ENCODE results near the gene ST6GAL1. TPM values are rescaled to one million over a fixed set of nuclear protein-coding genes. Genes with fewer than 3 reads are reported as not detected.

Gene ST6GAL1
- total RNA-seq, 6 experiments from 2014 or later = 389 to 574 (median 483) TPM

DNA sequence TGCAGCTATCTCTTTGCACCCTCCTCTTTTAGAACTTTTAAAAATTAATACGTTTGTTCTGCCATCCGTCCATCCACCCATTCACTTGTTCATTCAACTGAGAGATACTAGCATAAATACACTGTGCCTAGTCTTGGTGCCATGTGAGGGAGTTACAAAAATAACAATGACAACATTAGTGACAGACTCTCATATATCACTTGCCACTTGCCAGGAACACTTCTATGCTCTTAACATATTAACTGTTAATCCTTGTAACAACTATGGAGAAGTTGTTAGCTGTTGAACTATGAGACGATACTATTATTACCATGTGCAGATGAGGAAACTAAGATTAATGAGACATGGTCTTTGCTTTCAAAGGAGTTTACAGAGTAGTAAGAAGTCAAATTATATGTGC lies 175.4 kb downstream of the ST6GAL1 start:
- Histone ChIP-seq H3K4me3 (no peak overlapping the region), H3K27ac (no peak overlapping the region), H3K27me3 (no peaks in the 10 kb centered on the region), H3K36me3 (no peaks in the 10 kb centered on the region), H3K9me3 (no peaks in the 10 kb centered on the region), H3K4me1 (peaks cover 0 to 9% (median 0%) of the 10 kb centered on the region in 4 donors)
- no peak for DNase-seq
- intact Hi-C loops (cut with DNase I) = loop anchor here in 1 of 2 donors (10.0 kb wide), 1 partner anchor 59 kb away; no protein-coding TSS in a partner anchor
- ATAC-seq = no peak
- 85% methylated on average over 3 of the region's 3 CpGs for WGBS (ENCODE audit: insufficient coverage, low coverage, low lambda C conversion rate, missing lambda C conversion rate)
- TF ChIP-seq, protein P1, sequence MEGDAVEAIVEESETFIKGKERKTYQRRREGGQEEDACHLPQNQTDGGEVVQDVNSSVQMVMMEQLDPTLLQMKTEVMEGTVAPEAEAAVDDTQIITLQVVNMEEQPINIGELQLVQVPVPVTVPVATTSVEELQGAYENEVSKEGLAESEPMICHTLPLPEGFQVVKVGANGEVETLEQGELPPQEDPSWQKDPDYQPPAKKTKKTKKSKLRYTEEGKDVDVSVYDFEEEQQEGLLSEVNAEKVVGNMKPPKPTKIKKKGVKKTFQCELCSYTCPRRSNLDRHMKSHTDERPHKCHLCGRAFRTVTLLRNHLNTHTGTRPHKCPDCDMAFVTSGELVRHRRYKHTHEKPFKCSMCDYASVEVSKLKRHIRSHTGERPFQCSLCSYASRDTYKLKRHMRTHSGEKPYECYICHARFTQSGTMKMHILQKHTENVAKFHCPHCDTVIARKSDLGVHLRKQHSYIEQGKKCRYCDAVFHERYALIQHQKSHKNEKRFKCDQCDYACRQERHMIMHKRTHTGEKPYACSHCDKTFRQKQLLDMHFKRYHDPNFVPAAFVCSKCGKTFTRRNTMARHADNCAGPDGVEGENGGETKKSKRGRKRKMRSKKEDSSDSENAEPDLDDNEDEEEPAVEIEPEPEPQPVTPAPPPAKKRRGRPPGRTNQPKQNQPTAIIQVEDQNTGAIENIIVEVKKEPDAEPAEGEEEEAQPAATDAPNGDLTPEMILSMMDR (IDR thresholded peaks at IDR 0.05) = no peak

DNA sequence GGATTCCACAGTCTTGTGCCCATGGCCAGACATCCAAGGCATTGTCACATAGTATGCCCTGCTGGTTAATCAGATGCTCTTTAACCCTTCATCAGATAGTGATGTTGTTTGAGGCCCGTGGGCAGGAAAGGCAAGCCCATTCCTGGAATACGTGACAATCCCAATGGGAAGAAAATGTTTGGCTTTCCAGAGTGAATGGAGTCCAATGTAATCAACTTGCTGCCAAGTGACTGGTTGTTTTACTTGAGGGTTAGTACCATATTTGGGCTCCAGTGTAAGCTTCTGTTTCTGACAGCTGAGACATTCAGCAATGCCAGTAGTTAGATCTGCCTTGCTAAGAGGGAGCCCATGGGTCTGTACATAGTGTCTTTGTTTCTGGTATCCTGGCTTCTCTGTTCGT lies 177.7 kb downstream of the ST6GAL1 start:
- 89% methylated on average over 3 of the region's 3 CpGs for WGBS (ENCODE audit: insufficient coverage, low coverage, low lambda C conversion rate, missing lambda C conversion rate)
- Histone ChIP-seq H3K4me3 (no peak overlapping the region), H3K36me3 (no peaks in the 10 kb centered on the region), H3K27ac (no peak overlapping the region), H3K4me1 (no peaks in the 10 kb centered on the region), H3K27me3 (no peaks in the 10 kb centered on the region), H3K9me3 (no peaks in the 10 kb centered on the region)
- DNase-seq = no peak
- ATAC-seq = peak in 2 of 4 donors; percentile 43 to 72
- no peak for TF ChIP-seq POLR2A (IDR thresholded peaks at IDR 0.05)
- TF ChIP-seq, protein P1 (IDR thresholded peaks at IDR 0.05) = no peak
- intact Hi-C loops (cut with DNase I) = loop anchor here in 1 of 2 donors (10.0 kb wide), 1 partner anchor 57 kb away; no protein-coding TSS in a partner anchor

DNA sequence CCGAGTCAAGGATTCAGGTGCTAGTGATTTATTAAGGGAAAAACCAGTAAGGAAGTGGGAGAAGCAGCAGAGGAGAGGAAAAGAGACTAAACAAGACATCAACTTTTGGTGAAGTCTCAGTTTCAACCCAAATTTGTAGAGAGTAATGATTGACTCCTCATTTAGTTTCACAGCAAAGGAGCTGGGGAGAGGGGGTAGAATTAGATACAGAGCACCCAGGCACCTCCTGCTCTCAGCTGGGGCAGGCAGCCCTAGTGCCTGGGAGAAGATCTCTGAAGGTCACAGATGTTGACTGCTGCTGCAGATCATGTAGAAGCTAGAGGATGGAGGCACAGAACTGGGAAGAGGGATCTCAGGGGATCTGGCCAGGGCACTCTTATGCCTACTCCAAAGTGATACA lies 179.8 kb downstream of the ST6GAL1 start:
- Histone ChIP-seq H3K27ac (no peak overlapping the region), H3K27me3 (no peaks in the 10 kb centered on the region), H3K4me3 (no peak overlapping the region), H3K4me1 (no peaks in the 10 kb centered on the region), H3K9me3 (no peaks in the 10 kb centered on the region), H3K36me3 (no peaks in the 10 kb centered on the region)
- DNase-seq (no peak), ATAC-seq (no peak)
- TF ChIP-seq, protein P1 (IDR thresholded peaks at IDR 0.05) = no peak
- no peak for TF ChIP-seq POLR2A (IDR thresholded peaks at IDR 0.05)
- intact Hi-C loops (cut with DNase I) = loop anchor here in 1 of 2 donors (10.0 kb wide), 1 partner anchor 55 kb away; no protein-coding TSS in a partner anchor
- WGBS (ENCODE audit: insufficient coverage, low coverage, low lambda C conversion rate, missing lambda C conversion rate) = no CpG with 5 or more reads among the region's 1 CpG

DNA sequence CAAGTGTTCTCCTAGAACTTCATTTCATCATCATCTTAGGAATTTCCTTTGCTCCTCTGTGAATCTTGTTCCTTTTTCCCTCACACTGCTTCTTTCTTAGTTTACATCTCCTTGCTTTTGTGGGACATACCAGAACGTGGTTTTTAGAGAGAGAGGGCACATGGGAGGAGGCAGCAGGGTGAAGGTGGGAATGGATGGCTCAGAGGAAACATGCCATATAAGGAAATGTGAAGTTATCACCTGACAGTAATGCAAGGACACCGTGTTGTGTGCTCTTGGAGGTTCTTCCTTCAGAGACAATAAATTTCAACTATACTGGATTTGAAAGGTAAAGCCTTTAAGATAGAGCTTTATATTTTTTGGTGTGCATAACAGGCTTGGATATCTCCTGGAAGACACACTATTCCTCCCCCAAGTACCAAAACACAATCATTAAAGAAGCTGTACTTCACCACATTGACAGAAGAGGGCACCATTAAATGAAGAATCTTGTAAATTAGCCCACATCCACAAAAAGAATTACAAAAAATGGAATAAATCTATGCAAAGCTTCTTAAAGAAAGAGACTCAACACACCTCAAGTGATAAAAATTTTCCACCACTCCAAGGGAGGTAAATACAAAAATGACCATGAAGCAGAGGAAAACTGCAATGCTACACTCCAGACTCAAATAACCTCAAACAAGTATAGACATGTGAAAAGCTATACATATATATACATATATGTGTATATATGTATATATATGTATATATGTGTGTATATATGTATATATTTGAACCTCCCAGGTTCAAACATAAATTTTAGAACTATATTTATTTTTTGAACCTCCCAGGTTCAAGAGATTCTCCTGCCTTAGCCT lies 182.8 kb downstream of the ST6GAL1 start:
- ATAC-seq (peak; percentile 59 to 73 (median 65)), DNase-seq (no peak)
- H3K4me3 ChIP-seq = no peak overlapping the region
- H3K9me3 ChIP-seq = no peaks in the 10 kb centered on the region
- H3K27me3 ChIP-seq = no peaks in the 10 kb centered on the region
- no peak overlapping the region for H3K27ac ChIP-seq
- H3K36me3 ChIP-seq = no peaks in the 10 kb centered on the region
- WGBS (ENCODE audit: insufficient coverage, low coverage, low lambda C conversion rate, missing lambda C conversion rate) = 16% methylated on average over 2 of the region's 2 CpGs
- intact Hi-C loops (cut with DNase I) = loop anchor here in 1 of 2 donors (10.0 kb wide), 1 partner anchor 52 kb away; no protein-coding TSS in a partner anchor
- no peaks in the 10 kb centered on the region for H3K4me1 ChIP-seq
- TF ChIP-seq POLR2A (IDR thresholded peaks at IDR 0.05) = no peak
- TF ChIP-seq, protein P1 (IDR thresholded peaks at IDR 0.05) = peak; percentile 49 to 66 (median 61)
